Activated CD4-positive, alpha-beta T cell treated with anti-CD3 and anti-CD28 coated beads for 4 hours (primary cell): ENCODE results near the gene ERICH2.

Experiments
- DNase-seq, 2 donors: peaks; one replicate each; pipeline ENCODE4 v3.0.0-alpha.2; 2020

The ERICH2 gene

DNA sequence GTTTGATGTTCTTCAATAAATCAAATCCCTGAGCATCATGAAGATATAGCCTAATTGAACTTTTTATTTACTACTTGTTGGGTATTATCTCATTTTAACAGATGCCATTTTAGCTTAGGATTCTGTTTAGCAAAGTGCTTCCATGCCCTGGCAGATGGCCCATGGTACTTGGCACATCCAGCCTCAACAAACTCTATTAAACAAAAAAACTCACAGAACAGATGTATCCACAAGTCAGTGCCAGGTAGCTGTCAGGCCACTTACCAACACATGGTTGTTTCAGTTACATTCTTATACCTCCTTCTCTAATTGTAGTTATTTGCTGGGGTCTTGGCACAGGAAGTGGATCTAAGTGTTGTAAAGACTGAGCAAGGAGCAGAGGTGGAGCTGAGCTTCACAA is 76.1 kb downstream of the ERICH2 start:
- no peak for DNase-seq

- no peak for DNase-seq
These were observed 77.5 kb downstream of the ERICH2 start for GRCh38 chr2:170847716-170848115.
